HG02798 (cell line): Measurements from ENCODE around the gene AZGP1.
"Not testable (repeated sequence)": the region's sequence is repeated elsewhere in the genome, so short reads cannot be mapped to it uniquely, and the experiment has no call there.

Source experiments
- ATAC-seq: cut with Tn5 transposase; IDR thresholded peaks from one replicate; pipeline ENCODE4 v1.9.1; 2021; ENCODE audit warnings: mild to moderate bottlenecking; ENCODE audit not compliant: unreplicated experiment, poor library complexity

Gene AZGP1

DNA sequence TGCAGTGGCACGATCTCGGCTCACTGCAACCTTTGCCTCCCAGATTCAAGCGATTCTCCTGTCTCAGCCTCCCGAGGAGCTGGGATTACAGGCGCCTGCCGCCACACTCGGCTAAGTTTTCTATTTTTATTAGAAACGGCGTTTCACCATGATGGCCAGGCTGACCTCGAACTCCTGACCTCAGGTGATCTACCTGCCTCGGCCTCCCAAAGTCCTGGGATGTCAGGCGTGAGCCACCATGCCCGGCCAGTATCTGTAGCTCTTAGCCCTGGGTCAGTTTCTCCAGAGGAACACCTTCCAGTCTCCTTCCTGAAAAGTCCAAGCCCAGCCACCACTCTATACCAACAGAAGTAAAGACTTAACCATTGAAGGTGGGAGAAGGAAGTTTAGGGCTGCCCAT is 24.4 kb upstream of the AZGP1 start:
- ATAC-seq = no peak

DNA sequence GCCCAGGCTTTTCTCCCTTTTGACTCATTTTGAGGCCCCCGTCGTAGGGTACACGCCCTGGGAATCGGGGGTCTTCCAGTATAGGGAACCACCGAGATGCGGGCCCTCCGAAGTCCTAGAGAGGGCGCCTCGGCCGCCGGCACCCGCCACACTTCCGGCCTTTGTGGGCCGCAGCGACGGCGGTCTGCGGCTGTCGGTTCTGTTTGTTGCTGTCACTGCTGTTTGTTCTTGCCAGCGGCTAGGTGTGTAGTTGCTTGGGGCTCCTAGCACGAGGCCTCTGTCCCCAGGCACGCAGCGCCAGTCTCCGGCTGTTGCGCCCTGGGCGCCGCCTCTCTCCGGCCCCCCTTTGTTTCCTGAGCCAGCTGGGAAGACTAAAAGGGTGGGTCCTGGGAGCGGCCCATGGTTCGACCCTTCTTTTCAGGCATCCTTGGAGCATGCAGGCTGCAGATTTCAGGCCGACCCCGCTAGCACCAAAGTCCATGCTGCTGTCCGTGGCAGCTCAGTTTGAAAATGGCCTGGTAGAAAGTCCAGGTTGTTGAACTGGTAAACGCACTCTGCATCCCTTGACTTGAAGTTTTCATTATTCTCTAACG is 21.8 kb upstream of the AZGP1 start:
- ATAC-seq = peak; percentile 64

DNA sequence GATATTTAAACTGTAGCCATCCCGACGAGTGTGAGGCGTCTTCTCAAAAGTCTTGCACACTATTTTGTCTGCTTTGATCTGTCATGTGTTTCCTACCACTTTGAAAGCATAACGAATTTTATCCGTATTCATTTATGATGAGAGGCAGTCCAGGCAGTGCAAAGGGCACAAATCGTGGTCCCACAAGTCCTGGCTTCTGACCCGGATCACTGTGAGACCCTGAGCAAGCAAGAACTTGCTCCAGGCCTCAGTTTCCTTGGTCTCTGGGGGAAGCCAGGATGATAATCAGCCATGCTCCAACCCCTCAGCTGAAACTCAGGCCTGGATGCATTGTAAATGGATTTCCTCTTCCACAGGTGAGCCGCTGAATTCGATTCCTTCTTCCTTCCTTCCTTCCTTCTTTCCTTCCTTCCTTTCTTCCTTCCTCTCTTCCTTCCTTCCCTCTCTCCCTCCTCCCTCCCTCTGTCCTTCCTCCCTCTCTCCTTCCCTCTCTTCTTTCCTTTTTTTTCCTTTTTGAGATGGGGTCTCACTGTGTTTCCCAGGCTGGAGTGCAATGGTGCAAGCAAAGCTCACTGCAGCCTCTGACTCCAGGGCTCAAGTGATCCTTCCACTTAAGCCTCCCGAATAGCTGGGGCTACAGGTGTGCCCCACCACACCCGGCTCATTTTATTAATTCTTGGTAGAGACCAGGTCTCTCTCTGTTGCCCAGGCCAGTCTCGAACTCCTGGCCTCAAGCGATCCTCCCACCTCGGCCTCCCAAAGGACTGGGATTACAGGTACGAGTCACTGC is 21.1 kb upstream of the AZGP1 start:
- no peak for ATAC-seq

DNA sequence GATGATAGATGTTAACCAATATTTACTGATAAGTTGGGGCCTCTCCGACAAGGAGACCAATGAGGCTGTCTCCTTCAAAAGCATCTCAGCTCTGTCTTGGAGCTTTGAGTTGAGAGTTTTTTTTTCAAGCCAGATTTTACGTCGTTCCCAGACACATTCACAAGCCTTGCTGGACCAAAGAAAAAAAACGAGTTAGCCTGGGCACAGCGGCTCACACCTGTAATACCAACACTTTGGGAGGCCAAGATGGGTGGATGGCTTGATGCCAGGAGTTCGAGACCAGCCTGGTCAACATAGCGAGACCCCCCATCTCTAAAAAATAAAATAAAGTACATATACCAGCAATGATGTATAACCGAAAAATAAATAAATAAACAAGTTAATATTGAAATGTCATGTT is 19.0 kb upstream of the AZGP1 start:
- ATAC-seq = no peak

DNA sequence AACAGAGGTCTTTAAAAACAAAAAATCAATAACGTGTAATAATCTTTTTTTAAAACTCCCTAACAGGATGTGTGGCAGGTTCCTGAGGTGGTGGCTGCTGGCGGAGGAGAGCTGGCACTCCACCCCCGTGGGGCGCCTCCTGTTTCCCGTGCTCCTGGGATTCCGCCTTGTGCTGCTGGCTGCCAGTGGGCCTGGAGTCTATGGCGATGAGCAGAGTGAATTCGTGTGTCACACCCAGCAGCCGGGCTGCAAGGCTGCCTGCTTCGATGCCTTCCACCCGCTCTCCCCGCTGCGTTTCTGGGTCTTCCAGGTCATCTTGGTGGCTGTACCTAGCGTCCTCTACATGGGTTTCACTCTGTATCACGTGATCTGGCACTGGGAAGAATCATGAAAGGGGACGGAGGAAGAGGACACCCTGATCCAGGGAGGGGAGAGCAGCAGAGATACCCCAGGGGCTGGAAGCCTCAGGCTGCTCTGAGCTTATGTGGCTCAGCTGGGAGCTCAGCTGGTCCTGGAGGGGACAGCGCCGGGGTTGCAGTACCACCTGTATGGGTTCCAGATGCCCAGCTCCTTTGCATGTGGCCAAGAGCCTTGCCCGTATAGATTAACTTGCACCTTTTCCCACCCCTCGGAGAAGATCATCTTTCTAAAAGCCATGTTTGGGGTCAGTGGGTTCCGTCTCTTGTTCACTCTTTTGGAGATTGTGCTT is 16.7 kb upstream of the AZGP1 start:
- no peak for ATAC-seq

DNA sequence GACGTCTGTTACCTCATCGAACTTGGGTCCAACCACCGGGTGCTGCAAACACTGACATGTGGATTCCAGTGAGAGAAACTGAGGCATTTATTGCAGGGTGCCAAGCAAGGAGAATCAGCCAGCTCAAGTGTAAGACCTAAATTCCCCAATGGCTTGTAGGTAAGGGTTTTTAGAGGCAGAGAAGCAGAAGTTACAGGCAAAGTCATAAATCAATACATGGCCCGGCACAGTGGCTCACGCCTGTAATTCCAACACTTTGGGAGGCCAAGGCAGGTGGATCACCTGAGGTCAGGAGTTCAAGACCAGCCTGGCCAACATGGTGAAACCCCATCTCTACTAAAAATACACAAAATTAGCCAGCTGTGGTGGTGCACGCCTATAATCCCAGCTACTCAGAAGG is 15.7 kb upstream of the AZGP1 start:
- not testable (repeated sequence) for ATAC-seq

DNA sequence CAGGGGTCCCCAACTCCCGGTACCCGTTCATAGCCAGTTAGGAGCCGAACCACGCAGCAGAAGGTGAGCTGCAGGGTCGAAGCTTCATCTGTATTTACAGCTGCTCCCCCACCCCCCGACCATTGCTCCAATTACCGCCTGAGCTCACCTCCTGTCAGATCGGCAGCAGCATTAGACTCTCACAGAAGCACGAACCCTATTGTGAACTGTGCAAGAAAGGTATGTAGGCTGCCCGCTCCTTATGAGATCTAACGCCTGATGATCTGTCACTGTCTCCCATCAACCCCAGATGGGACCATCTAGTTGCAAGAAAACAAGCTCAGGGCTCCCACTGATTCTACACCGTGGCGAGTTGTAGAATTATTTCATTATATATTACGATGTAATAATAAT is 14.6 kb upstream of the AZGP1 start:
- ATAC-seq = no peak

DNA sequence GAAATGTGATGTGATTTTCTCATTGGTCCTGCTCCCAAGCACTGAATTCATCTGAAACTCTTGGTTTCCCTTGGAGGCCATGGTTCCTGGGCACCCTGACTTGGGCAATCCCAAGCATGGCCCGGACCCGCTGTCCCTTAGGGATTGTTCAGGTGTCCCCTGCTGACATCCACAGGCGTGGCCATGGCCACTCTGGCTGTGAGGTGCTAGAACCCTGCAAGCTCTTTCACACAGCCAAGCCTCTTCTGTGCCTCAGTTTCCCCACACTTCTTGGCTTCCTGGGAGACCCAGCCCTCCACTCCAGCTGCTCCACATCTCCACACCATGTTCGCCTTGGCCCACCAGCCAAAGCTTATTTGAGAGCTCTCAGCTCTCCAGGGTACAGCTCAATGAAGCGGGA is 12.0 kb upstream of the AZGP1 start:
- no peak for ATAC-seq

DNA sequence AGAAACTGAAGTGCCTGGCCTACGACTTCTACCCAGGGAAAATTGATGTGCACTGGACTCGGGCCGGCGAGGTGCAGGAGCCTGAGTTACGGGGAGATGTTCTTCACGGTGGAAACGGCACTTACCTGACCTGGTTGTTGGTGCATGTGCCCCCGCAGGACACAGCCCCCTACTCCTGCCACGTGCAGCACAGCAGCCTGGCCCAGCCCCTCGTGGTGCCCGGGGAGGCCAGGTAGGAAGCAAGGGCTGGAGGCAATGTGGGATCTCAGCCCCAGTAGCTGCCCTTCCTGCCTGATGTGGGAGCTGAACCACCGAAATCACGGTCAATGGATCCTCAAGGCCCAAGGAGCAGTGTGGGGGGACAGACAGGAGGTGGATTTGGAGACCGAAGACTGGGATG is 11.5 kb upstream of the AZGP1 start:
- ATAC-seq = not testable (repeated sequence)

DNA sequence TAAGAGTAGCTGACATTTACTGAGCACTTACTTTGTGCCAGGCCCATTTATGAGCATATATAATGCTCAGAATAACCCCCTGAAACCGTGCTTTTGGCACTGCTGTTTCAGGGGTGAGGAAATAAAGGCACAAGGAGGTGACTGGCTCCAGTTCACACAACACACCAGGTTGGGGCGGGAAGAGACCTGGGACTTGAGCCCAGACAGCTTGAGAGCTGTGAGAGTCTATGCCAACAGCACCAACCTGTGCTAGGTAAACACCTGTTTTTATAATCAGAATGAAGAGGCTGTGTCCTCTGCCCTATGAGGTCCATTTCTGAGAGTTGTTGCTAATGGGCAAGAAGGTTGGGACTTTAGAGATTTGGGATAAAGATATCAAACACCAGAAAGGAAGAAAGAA is 8.8 kb upstream of the AZGP1 start:
- no peak for ATAC-seq

DNA sequence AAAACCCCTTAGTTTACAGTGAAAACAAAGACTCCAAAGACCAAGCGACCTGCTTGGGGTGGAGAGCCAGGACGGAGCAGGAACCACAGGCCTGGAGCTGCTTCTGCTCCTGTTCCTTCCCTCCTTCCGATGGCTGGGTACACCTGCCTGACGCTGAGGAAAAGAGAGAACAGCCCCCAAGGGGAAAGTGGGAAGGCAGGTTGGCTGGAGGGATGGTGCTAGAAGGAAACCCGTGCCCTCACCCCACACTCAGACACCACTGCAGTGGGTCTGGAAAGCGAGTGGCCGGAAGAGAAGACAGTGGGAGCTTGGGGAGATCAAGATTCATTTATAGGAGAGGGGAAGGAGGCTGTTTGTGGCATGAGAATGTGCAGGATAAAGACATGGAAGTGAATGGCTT is 5.2 kb upstream of the AZGP1 start:
- ATAC-seq = not testable (repeated sequence)

DNA sequence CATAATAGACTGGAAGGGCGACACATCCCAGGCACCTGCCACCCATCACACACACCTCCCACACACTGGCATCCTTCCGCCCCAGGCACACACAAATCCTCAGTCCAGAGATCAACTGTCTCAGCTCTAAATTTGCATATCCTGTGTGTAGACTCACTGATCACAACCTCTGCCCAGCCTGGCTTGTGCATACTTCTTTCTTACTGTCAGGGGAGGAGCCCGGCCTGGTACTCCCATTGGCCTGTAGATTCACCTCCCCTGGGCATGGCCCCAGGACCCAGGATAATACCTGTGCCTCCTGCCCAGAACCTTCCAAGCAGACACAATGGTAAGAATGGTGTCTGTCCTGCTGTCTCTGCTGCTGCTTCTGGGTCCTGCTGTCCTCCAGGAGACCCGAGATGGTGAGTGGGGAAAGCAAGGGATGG is 4.6 kb upstream of the AZGP1 start:
- ATAC-seq = peak; percentile 67

DNA sequence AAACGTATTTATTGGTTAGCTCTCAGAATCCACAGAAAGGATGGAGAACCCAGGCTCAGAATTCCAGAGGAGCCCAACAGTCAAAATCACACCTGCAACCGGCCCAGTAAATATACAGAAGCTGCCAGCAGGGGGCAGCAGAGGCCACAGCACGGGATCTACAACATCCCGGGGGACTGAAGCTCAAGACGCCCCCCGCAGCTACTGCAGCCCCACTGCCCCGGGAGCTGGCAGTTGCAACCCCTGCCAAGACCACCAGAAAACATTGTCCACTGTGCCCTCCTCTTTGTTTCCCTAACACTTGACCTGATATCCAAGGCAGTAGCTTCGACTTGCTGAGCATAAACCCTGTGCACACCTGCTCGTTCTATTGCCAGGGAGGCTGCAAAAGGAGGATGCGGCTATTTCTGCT is 4.0 kb upstream of the AZGP1 start:
- peak; percentile 56 for ATAC-seq

DNA sequence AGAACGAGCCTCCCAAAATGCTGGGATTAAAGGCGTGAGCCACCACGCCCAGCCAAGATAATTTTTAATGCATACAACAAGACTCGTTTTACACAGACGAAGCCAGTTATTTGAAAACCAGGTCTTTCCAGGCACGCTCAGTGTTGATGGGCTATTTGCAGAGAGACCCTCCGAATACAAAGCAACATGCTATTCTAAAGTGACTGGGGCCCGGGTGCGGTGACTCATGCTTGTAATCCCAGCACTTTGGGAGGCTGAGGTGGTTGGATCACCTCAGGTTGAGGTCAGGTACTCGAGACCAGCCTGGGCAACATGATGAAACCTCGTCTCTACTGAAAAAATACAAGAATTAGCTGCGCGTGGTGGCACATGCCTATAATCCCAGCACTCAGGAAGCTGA is 795 bp upstream of the AZGP1 start:
- no peak for ATAC-seq

DNA sequence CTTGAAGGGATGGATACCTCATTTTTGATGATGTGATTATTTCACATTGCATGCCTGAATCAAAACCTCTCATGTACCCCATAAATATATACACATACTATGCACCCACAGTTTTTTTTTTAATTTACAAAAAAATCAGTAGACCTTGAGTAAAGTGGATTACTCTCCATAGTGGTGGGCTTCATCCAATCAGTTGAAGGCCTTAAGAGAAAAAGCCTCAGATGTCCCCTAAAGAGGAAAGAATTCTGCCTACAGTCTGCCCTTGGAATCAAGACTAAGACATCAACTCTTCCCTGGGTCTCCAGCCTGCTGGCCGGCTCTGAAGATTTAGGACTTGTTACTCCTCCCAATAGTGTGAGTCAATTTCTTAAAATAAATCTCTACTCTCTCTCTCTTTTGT is 1.1 kb downstream of the AZGP1 start:
- ATAC-seq = no peak

DNA sequence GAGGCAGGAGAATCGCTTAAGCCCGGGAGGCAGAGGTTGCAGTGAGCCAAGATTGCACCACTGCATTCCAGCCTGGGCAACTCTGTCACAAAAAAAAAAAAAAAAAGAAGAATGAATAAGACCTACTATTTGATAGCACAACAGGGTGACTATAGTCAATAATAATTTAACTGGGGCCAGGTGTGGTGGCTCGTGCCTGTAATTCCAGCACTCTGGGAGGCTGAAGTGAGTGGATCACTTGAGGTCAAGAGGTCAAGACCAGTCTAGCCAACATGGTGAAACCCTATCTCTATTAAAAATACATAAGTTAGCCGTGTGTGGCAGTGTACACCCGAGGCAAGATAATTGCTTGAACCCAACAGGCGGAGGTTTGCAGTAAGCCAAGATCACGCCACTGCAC is 2.0 kb downstream of the AZGP1 start:
- not testable (repeated sequence) for ATAC-seq

DNA sequence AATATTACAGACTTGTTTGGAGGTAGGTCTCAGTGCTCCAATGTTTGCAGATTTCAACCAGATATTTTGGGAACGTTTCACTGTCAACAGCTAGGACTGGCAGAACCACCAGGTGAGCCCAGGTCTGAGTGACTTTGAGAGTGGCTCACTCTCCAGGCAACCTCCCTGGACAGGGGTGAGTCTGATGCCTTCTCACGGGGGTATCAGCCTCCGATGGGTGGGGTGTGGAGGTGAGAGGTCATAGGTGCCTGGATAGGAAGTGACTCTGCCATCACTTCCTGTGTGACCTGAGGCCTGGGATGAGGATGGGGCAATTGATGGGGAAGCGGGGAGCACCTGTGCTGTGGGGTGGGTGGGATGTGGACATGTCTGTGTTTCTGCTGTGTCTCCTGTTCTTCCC is 4.6 kb downstream of the AZGP1 start:
- ATAC-seq = no peak

DNA sequence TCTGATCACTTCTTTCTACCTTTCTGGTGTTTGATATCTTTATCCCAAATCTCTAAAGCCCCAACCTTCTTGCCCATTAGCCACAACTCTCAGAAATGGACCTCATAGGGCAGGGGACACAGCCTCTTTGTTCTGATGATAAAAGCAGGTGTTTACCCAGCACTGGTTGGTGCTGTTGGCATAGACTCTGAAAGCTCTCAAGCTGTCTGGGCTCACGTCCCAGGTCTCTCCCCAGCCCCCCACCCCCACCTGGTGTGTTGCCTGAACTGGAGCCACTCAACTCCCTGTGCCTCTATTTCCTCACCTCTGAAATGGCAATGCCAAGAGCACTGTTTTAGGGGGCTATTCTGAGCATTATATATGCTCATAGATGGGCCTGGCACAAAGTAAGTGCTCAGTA is 6.0 kb downstream of the AZGP1 start:
- ATAC-seq = not testable (repeated sequence)

DNA sequence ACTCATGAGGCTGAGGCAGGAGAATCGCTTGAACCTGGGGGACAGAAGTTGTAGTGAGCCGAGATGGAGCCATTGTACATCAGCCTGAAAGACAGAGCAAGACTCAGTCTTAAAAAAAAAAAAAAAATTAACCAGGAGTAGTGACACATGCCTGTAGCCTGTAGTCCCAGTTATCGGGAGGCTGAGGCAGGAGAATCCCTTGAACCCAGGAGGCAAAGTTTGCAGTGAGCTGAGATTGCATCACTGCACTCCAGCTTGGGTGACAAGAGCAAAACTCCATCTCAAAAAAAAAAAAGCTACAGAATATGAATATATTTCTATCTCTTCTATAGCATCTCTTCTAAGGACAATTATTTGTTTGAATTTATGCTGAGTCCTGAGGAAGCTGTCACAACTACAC is 6.5 kb downstream of the AZGP1 start:
- ATAC-seq = no peak

DNA sequence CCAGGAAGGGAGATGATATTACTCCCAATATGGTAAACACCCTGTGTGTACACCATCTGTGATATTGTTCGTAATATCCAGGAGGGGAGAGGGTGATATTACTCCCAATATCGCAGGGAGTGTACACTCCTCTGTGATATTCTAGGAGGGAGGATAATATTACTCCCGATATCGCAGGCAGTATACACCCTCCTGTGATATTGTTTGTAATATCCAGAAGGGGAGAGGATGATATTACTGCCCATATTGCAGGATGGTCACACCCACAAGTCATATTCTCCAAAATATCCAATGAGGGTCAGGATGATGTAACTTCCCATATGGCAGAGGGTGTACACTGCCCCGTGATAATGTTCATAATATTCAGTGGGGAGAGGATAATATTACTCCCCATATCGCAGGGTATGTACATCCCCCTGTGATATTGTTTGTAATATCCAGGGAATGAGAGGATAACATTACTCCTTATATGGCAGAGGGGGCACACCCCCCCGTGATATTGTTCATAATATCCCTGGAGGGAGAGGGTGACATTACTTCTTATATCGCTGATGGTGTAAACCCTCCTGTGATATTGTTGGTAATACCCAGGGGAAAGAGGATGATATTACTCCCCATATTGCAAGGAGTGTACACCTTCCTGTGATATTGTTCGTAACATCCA is 17.1 kb downstream of the AZGP1 start:
- ATAC-seq = no peak

DNA sequence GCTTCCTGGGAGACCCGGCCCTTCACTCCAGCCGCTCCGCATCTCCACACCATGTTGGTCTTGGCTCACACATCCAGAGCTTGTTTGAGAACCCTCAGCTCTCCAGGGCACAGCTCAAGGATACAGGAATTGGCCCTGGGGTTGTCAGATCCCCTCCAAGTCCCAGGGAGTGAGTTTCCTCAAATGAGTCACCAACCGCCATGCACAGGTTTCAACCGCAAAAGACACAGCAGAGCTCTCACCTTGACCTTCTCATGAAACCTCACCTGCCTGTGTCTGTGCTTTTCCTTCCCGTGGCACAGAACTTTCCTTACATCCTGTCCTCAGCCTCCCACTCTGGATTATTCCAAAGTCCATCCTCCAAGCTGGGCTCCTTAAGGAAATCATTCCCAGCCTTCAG is 20.6 kb downstream of the AZGP1 start:
- ATAC-seq = no peak
